Measurements from ENCODE around the gene GTF2IRD1.
A peak's percentile ranks its signal among the peaks of the same experiment; 100 is the strongest.

The GTF2IRD1 gene

DNA sequence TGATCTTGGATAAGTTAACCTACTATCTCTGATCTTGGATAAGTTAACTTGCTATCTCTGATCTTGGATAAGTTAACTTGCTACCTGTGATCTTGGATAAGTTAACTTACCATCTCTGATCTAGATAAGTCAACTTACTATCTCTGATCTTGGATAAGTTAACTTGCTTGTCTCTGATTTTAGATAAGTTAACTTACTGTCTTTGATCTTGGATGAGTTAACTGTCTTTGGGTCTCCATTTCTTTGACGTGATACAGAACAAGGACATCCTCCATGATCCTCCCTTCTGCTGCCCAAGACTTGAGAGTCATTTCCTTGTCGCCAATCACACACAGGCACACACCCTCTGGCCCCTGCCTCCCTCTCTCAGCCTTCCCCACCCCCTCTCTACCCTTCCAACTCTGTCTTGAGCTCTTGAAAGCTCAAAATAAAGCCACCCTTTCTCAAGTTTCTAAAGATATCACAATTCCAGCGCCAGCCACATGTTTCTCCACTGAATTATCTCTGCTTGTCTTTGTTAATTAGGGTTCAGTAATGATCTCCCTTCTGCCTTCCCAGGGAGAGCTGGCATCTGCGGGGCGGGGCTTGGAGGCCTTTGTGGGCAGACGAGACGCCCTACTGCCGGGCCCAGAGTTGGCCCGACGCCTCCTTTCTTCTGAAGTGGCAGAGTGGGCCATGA, 118.7 kb downstream of the GTF2IRD1 start:
- DNase-seq: no peak

DNA sequence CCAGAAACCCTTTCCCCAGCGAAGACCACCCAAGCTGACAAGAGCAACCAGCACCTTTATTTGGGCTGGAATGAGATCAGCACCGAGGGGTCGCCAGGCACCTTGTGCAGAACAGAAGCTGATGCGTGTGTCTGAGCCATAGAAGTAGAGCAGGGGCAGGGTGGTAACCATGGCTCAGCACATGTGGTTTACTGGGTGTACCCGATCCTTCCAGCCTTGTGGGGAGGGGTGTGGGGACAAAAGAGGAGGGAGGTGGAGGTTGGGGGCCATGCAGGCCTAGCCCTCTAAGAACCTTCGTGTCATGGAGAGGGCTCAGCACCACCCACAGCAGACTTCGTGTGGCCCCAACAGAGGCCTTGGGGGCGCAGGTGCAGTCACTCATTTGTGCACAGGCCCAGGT, 119.8 kb downstream of the GTF2IRD1 start:
- DNase-seq: no peak

DNA sequence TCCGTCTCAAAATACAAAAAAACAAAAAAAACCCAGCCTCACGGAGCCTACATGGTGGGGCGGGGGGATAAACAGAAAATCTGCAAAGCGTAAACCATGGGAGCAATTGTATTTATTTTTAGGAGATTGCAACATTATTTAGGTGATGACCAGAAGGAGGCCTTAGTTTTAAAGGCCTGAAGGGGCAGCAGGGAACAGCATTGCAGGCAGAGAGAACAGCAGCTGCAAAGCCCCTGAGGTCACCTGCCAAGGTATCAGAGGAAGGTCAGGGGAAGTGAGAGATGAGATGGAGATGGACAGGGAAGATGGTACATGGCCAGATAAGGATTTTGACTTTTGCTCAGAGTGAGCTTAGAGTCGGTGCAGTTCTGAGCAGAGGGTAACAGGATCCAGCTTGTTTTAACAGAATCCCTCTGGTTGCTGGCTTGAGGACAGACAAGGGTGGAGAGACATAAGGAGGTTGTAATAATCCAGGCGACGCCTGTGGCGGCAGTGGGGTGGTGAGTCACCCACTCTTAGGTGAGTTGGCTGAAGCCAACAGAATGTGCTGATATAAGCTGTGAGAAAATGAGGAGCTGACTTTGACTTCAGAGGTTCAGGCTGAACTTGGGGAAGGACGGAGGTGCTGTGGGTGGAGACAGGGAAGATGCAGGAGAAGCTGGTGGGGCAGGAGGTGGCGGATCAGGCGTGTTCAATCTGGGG, 121.5 kb downstream of the GTF2IRD1 start:
- DNase-seq: no peak

- DNase-seq: no peak
These were observed 122.1 kb downstream of the GTF2IRD1 start for GRCh38 chr7:74575811-74576210.

- DNase-seq: no peak
These were observed 126.3 kb downstream of the GTF2IRD1 start for GRCh38 chr7:74579800-74580685.

- no peak for DNase-seq
These were observed 128.3 kb downstream of the GTF2IRD1 start for GRCh38 chr7:74581916-74582440.

DNA sequence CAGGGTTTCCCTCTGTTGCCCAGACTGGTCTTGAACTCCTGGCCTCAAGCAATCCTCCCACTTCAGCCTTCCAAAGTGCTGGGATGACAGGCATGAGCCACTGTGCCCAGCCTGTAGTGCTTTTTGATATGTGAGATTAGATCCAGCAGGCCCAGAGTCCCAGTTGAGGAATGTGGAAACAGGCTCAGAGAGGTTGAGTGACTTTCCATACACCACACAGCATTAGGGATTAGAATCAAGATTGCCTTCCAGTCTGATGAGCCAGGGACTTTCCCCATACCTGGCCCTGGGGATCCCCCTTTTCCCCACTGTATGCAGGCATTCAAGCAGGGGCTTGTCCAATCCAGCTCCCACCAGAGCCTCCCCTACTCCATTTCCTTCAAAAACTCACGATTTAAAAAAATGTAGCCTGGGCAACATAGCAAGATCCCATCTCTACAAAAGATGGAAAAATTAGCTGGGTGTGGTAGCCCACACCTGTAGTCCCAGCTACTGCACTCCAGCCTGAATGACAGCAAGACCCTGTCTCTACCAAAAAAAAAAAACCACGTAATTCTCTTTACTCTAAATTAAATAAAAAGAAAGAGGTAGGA, 128.8 kb downstream of the GTF2IRD1 start:
- DNase-seq: no peak

GRCh38 chr7:74583630-74584029, 129.9 kb downstream of the GTF2IRD1 start:
- no peak for DNase-seq

- no peak for DNase-seq
These were observed 130.7 kb downstream of the GTF2IRD1 start for GRCh38 chr7:74584160-74584954.

DNA sequence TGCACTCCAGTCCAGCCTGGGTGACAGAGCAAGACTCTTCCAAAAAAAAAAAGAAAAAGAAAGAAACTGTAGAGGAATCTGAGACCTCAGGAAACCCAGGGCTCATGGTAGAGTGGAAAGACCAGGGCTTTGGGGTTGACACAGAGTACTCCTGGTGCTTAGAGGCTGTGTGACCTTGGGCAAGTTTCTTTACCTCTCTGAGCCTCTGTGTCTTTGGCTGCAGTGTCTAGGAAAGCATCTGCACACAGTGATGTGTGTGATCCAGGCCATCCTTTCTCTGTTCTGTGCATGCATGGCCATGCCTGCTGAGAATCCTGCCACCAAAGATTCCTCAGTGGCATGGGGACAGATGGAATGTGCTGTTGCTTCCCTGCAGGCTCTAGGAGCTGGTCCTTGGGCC, 132.1 kb downstream of the GTF2IRD1 start:
- no peak for DNase-seq

DNA sequence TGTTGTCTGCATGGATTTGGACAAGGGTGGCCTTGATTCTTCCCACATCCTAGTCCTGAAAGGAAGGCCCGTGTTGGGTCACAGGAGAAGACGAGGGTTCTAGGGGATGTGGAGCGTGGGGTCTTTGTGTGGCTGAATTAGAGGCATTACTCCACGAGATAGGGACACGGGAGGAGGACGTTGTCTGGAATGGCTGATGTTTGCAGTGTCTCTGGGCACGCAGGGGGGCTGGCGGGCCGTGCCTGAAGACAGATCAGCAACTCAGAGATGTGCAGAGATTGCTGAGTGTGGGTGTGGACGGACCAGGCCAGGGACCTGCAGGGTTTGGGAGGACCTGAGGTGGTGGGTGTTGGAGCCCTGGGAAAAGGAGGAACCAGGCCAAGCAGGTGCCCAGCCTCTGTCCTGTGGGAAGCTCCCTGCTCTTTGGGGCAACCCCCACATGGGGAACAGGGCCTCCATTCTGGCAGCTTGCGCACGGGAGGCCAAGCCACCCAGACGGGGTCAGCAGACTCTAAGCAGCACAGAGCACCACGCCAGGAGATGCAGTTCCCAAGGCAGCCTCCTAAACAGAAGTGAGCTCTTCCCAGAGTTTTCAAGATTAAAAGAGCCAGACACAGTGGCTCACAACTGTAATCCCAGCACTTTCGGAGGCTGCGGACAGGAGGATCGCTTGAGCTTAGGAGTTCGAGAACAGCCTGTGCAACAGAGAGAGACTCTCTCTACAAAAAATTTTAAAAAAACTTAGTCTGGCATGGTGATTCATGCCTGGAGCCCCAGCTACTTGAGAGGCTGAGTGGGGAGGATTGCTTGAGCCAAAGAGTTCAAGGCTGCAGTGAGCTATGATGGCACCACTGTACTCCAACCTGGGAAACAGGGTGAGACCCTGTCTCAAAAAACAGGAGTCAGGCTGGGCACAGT, 132.8 kb downstream of the GTF2IRD1 start:
- DNase-seq: no peak

DNA sequence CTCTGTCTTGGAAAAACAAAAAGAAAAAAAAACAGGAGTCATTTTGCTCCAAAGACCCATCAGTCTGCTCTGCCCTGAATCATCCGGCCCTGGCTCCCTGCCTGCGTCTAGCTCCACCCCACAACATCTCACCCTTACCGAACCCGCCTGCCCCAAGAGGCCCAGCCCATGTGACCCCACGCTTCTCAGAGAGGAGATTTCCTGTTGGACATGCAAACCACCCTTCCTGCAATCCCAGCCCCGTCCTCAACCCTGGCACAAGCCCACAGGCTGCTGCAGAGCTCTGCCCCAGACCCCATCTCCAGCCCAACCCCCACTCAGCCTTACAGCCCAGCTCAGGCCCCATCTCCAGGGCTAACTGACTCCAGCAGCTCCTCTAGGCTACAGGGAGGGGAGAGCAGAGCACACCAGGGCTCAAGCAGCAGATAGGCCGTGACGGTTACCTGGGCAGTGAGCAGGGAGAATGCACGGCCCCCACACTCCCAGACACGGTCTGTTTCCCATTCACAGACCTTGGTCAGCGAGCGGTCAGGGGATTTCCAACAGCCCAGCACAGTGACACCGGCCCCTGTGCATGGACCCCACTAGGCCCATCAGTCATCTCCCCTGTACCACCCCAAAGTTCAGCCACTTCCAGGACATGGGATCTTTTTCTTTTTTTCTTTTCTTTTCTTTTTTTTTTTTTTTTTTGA, 133.9 kb downstream of the GTF2IRD1 start:
- no peak for DNase-seq

GRCh38 chr7:74590813-74591212, 137.1 kb downstream of the GTF2IRD1 start:
- DNase-seq: no peak

DNA sequence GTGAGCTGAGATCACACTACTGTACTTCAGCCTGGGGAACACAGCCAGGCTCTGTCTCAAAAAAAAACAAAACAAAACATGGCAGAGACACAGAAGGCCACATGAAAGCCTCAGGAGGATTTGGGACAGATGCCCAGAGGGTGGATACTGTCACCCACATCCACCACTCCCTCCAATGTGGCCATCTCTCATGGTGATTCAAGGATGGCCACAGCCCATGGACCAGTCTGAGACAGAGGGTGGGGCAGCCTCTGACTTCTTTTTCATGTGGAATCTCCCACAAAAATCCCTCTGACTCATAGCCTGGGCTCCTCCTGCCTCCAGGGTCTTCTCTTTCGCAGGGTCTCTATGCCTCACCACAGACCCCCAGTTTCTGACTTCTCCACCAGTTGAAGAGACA, 144.9 kb downstream of the GTF2IRD1 start:
- DNase-seq: no peak

DNA sequence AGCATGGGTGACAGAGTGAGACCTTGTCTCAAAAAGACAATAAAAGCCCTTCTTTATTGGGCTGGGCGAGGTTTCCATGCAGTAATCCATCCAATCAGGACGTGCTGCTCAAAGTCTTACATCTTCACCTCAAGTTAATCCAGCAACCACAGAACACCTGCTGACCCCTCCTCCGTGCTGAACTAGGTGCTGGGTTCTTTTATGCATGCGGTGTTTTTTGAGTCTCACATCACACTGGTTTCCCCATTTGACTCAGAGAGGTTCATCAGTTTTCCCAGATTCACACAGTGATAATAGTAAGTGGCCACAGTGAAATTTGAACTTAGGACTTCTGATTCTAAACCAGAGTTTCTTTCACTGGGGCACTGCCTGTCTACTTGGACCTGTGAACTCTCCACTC, 145.5 kb downstream of the GTF2IRD1 start:
- DNase-seq: no peak

DNA sequence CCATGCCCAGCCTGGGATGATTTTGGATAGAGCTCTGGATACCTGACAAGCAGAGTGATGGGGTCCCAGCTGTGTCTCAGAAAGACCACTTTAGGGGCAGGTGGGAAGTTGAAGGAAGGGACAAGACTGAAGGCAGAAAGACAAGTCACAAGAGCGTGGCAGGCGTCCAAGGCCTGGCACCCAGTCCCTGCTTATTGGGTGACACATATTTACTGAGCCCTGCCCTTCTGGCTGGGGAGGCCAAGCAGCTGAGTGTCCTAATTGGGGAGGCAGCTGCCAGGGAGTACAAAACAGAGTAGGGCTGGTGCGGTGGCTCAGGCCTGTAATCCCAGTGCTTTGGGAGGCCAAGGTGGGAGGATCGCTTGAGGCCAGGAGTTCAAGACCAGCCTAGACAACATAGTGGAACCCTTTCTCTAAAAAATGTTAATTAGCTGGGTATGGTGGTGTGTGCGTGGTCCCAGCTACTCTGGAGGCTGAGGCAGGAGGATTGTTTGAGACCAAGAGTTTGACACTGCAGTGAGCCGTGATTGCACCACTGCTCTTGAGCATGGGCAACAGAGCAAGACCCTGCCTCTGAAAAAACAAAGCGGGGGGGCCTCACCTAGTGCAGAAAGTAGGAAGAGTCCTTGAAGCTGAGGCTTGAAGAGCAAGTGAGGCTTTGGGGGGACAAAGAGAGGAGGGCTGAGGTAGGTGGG, 150.8 kb downstream of the GTF2IRD1 start:
- no peak for DNase-seq

DNA sequence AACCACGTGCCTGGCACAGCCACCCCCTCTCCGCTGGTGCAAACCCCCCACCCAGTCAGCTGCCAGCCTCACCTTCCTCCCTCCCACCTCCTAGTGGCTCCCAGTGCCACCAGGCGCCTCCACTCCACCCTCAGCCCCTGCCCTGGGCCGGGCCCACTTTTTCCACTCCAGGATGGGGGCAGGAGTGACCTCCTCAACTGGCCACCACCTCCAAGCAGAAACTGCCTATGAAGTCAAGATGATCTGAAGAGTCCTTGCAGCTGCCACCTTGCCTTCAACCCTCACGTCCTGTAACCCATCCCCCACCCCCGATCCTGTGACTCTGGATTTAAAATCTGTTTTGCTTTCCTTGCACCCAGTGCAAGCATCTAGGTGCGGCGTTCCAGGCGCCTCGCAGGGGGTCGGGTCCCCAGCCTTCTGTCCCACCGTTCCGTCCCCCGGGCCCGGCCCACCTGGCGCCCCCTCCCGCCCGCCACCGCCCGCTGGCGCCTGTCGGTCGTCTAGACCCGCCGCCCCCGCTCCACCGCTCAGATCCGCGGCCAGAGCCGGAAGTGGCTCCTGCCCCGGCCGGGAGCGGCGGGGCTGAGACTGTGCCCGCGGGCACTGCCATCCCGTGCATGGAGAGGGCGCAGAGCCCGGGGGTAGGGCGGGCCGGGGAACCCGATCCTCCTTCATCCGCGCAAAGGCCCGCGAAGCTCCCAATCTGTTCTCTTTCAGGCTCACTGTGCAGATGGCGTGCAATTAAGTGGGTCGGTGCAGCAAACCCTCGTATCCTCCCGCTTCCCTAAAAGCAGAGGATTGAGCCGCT, 152.6 kb downstream of the GTF2IRD1 start:
- peak; percentile 36 for DNase-seq

DNA sequence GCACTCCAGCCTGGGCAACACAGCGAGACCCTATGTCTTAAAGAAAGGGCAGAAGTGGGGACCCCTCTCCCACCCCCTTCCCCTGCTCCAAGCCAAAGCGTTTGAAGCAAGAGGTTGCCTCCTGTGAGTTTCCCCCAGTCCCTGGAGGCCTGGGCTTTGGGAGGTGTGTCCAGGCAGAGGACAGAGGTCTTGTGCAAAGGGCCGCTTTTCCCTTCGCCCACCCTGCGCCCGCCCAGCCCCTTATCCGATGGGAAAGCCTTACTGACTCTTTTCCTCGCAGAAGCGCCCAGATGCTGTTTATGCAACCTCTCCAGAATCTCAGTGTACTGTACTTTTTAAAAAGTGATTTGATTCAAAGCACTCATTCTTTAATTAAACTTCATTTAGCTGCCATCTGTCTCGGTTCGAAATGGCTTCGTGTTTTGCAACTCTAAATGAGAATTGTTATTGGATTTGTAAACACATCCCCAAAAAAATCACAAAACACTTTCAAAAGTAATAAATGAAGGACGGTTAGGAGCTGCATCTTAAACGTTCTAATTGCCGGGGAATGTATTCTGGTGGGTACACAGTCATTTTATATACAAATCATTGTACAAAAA, 153.3 kb downstream of the GTF2IRD1 start:
- no peak for DNase-seq
